Measurements from ENCODE around the gene PRRX1.

The PRRX1 gene

GRCh38 chr1:170623171-170623570, 40.8 kb upstream of the PRRX1 start:
- no peak overlapping the region for H3K4me3 Mint-ChIP-seq
- H3K36me3 Mint-ChIP-seq (ENCODE audit: low read depth) = no peaks in the 10 kb centered on the region
- no peak for TF ChIP-seq CTCF (IDR thresholded peaks at IDR 0.05)
- H3K27ac Mint-ChIP-seq = no peak overlapping the region
- H3K9me3 Mint-ChIP-seq = no peaks in the 10 kb centered on the region
- no peaks in the 10 kb centered on the region for H3K4me1 Mint-ChIP-seq
- DNase-seq = no peak
- peaks cover 10% of the 10 kb centered on the region for H3K27me3 Mint-ChIP-seq (ENCODE audit: low read depth, poor library complexity)

- no peak for TF ChIP-seq CTCF (IDR thresholded peaks at IDR 0.05)
- Mint-ChIP-seq H3K4me1 (no peaks in the 10 kb centered on the region), H3K27ac (no peak overlapping the region), H3K27me3 (ENCODE audit: low read depth, poor library complexity) (peaks cover 10% of the 10 kb centered on the region), H3K36me3 (ENCODE audit: low read depth) (no peaks in the 10 kb centered on the region), H3K9me3 (no peaks in the 10 kb centered on the region), H3K4me3 (no peak overlapping the region)
- DNase-seq = no peak
These were observed 39.8 kb upstream of the PRRX1 start for GRCh38 chr1:170624146-170624545.

DNA sequence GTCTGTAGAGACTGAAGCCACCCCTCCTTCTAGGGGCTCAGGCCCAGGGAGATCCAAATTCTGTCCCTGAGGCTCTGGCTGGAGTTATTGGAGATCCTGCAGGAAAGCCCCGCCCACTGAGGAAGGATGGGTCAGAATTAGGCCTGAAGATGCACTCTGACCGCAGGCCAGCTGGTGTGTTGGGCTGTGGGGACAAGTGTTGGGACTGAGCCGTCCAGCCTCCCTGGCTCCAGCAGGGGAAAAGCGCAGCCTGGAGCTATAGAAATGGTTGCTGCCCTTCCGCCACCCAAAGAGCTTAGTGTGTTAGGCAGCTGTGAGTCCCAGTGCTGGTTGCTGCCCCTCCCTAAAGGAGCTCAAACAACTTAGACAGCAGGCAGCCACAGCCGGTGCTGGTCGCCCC, 33.0 kb upstream of the PRRX1 start:
- DNase-seq = no peak
- no peak overlapping the region for H3K27ac Mint-ChIP-seq
- H3K36me3 Mint-ChIP-seq (ENCODE audit: low read depth) = no peaks in the 10 kb centered on the region
- H3K4me1 Mint-ChIP-seq = no peaks in the 10 kb centered on the region
- no peak for TF ChIP-seq CTCF (IDR thresholded peaks at IDR 0.05)
- no peaks in the 10 kb centered on the region for H3K9me3 Mint-ChIP-seq
- no peak overlapping the region for H3K4me3 Mint-ChIP-seq
- peaks cover 3% of the 10 kb centered on the region for H3K27me3 Mint-ChIP-seq (ENCODE audit: low read depth, poor library complexity)

- H3K4me3 Mint-ChIP-seq = no peak overlapping the region
- peaks cover 4% of the 10 kb centered on the region for H3K9me3 Mint-ChIP-seq
- H3K27ac Mint-ChIP-seq = no peak overlapping the region
- no peak for DNase-seq
- H3K27me3 Mint-ChIP-seq (ENCODE audit: low read depth, poor library complexity) = no peaks in the 10 kb centered on the region
- no peaks in the 10 kb centered on the region for H3K36me3 Mint-ChIP-seq (ENCODE audit: low read depth)
- no peaks in the 10 kb centered on the region for H3K4me1 Mint-ChIP-seq
- TF ChIP-seq CTCF (IDR thresholded peaks at IDR 0.05) = no peak
These were observed 29.6 kb upstream of the PRRX1 start for GRCh38 chr1:170634293-170634692.

- no peak for DNase-seq
- Mint-ChIP-seq H3K9me3 (peaks cover 5% of the 10 kb centered on the region), H3K27me3 (ENCODE audit: low read depth, poor library complexity) (no peaks in the 10 kb centered on the region), H3K36me3 (ENCODE audit: low read depth) (no peaks in the 10 kb centered on the region), H3K27ac (no peak overlapping the region), H3K4me1 (no peaks in the 10 kb centered on the region), H3K4me3 (no peak overlapping the region)
- TF ChIP-seq CTCF (IDR thresholded peaks at IDR 0.05) = no peak
These were observed 29.0 kb upstream of the PRRX1 start for GRCh38 chr1:170634824-170635410.

GRCh38 chr1:170640581-170640980, 23.4 kb upstream of the PRRX1 start:
- no peak overlapping the region for H3K27ac Mint-ChIP-seq
- no peaks in the 10 kb centered on the region for H3K36me3 Mint-ChIP-seq (ENCODE audit: low read depth)
- H3K4me3 Mint-ChIP-seq = no peak overlapping the region
- H3K4me1 Mint-ChIP-seq = no peaks in the 10 kb centered on the region
- H3K27me3 Mint-ChIP-seq (ENCODE audit: low read depth, poor library complexity) = peaks cover 5% of the 10 kb centered on the region
- DNase-seq = no peak
- TF ChIP-seq CTCF (IDR thresholded peaks at IDR 0.05) = no peak
- peaks cover 7% of the 10 kb centered on the region for H3K9me3 Mint-ChIP-seq

Data from nephron progenitor cell (in vitro differentiated cells).